G401 (cell line): ENCODE measurements around the gene CEACAM19. TPM values are rescaled to one million over a fixed set of nuclear protein-coding genes. Genes with fewer than 3 reads are reported as not detected.

ENCODE experiments used
- DNase-seq: peaks from one replicate; pipeline ENCODE4 v3.0.0-alpha.2; 2015; ENCODE audit warnings: low spot score
- in situ Hi-C: cut with HindIII; loops from 2 replicates; pipeline ENCODE4 v1.10.0; 2016; ENCODE audit warnings: low sequenced_read_pairs, mixed read lengths
- total RNA-seq: library from RNA; depleted of rRNA; stranded (reverse); fragments of >200 nt; shearing (Covaris generic); gene quantifications from 2 replicates; pipeline ENCODE4 v1.2.3, GENCODE V29; 2014

The CEACAM19 gene
- total RNA-seq, 1 experiment from 2014 or later, result 0.78 TPM

GRCh38 chr19:44644402-44645016 lies 26.8 kb upstream of the CEACAM19 start:
- in situ Hi-C loops, result no loop called here
- peak; percentile 68 for DNase-seq

- DNase-seq, result no peak
- in situ Hi-C loops, result no loop called here
These were observed 25.8 kb upstream of the CEACAM19 start for GRCh38 chr19:44645407-44646048.

- in situ Hi-C loops, result no loop called here
- no peak for DNase-seq
These were observed 25.2 kb upstream of the CEACAM19 start for GRCh38 chr19:44646049-44646416.

GRCh38 chr19:44647144-44647543 lies 24.1 kb upstream of the CEACAM19 start:
- no peak for DNase-seq
- in situ Hi-C loops, result no loop called here

GRCh38 chr19:44648631-44649251 lies 22.5 kb upstream of the CEACAM19 start:
- DNase-seq, result no peak
- in situ Hi-C loops, result no loop called here

GRCh38 chr19:44649578-44650145 lies 21.6 kb upstream of the CEACAM19 start:
- in situ Hi-C loops, result no loop called here
- DNase-seq, result no peak

- DNase-seq, result no peak
- in situ Hi-C loops, result no loop called here
These were observed 17.9 kb upstream of the CEACAM19 start for GRCh38 chr19:44653343-44653742.

- peak; percentile 23 for DNase-seq
- in situ Hi-C loops, result no loop called here
These were observed 17.1 kb upstream of the CEACAM19 start for GRCh38 chr19:44653977-44654774.

GRCh38 chr19:44657211-44657921 lies 13.9 kb upstream of the CEACAM19 start:
- in situ Hi-C loops, result no loop called here
- DNase-seq, result peak; percentile 36

- DNase-seq, result no peak
- in situ Hi-C loops, result no loop called here
These were observed 13.1 kb upstream of the CEACAM19 start for GRCh38 chr19:44658069-44658733.

- no peak for DNase-seq
- in situ Hi-C loops, result no loop called here
These were observed 11.2 kb upstream of the CEACAM19 start for GRCh38 chr19:44660081-44660480.

GRCh38 chr19:44661205-44661604 lies 10.1 kb upstream of the CEACAM19 start:
- in situ Hi-C loops, result no loop called here
- no peak for DNase-seq

GRCh38 chr19:44661904-44662303 lies 9.4 kb upstream of the CEACAM19 start:
- no peak for DNase-seq
- in situ Hi-C loops, result no loop called here

- in situ Hi-C loops, result no loop called here
- no peak for DNase-seq
These were observed 8.4 kb upstream of the CEACAM19 start for GRCh38 chr19:44662691-44663385.

- no peak for DNase-seq
- in situ Hi-C loops, result no loop called here
These were observed 7.3 kb upstream of the CEACAM19 start for GRCh38 chr19:44663996-44664395.

GRCh38 chr19:44664976-44665375 lies 6.3 kb upstream of the CEACAM19 start:
- in situ Hi-C loops, result no loop called here
- DNase-seq, result no peak

GRCh38 chr19:44666852-44667556 lies 4.3 kb upstream of the CEACAM19 start:
- no peak for DNase-seq
- in situ Hi-C loops, result no loop called here
